ENCODE measurements around the gene RHEBL1. TPM values are rescaled to one million over a fixed set of nuclear protein-coding genes. Genes with fewer than 3 reads are reported as not detected.

RHEBL1 gene, protein sequence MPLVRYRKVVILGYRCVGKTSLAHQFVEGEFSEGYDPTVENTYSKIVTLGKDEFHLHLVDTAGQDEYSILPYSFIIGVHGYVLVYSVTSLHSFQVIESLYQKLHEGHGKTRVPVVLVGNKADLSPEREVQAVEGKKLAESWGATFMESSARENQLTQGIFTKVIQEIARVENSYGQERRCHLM
- 0.23 and 0.59 TPM in 2 replicates for total RNA-seq

GRCh38 chr12:49069507-49070346, at the start of gene RHEBL1:
Gene RHEBL1, minus strand, starts transcription at chr12:49069979. Its CDS starts 194 bp downstream, at chr12:49069785.

GRCh38 chr12:49110464-49111155, 40.8 kb upstream of the RHEBL1 start, which contains the start of gene LMBR1L:
Gene LMBR1L, minus strand, starts transcription at chr12:49110847. Its CDS starts 292 bp downstream, at chr12:49110555.

DNA sequence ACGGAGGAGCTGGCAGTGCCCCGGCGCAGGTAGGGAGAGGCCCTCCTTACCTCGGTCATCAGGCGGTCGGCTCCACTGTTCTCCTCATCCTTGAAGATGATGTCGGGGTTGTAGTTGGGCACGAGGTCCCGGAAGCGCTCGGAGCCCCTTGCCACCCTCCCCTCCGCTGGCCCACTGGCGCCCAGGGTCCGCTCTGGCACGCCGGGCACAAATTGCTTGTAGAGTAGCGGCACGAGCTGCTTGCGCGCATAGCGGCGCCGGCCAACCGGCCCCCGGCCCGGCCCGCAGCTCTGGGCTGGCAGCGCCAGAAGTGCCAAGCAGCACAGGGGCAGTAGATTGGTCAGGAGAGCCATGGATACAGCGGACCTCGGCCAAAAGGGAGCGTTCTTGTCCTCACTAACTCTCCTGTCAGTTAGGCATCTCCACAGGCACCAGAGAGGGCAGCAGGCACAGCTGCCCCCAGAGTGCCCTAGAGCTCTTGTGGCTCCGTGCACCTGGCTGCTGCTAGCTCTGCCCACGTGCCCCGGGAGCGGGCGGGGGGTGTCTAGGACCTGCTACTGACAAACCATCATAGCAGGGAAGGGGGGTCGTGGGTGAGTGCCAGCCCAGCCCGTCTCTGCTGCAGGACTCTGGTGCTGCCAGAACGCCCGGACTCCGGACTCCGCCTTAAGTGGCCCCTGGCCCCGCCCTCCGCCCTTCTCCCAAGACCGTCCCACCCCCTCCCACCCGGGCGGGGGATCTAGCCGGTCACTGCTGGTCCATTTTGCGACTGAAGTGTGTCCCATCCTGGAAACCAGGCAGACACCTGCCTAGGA, 24.6 kb upstream of the RHEBL1 start, which contains the start of gene DHH:
Gene DHH, minus strand, starts transcription at position 642 of the 815 bp plus-strand sequence. Its CDS starts 289 bp downstream, at position 353.

GRCh38 chr12:49060237-49061156, 9.3 kb downstream of the RHEBL1 start, which contains the start of gene KMT2D:
Gene KMT2D, minus strand, starts transcription at chr12:49060794. Its CDS starts 5,470 bp downstream, at chr12:49055324.

DNA sequence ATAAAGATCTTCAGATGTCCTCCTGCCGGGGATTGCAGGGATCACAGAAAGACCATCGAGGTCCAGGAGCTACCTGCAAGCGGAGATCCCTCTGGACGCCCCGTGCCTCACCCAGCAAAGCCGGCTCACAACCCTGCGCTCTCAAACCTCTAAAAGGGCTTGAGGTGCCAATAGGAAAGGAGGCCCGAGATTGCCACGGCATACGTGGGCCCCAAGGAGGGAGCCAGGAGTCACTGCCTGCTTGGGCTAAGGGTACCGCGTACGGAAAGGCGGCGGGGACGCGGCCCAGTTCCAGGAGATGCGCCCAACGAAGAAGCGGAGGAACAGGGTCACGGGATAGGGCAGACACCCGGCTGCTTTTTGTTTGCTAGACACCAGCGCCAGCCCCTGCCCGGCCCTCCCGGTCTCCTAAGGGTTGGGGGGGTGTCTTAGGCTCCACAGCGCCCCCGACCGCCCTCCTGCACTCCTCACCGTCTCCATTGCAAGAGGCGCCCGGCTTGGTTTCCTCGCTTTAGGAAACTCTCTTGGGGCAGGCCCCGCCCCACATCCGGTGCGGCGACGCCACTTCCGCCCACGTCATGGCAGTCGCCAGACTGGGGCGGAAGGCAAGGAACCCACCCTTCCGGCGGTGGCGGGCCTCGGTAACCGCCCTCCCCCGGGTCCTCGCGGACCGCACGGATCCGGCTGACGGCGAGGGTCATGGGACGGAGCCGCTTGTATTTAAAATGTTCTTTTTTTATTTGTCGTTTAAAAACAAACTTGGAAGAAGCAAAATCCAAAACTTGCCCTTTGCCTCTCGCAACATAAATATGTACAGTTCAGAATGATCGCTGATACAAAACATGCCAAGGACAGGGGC, 51.3 kb downstream of the RHEBL1 start, which contains the start of gene PRKAG1:
Gene PRKAG1, minus strand, starts transcription at position 516 of the 859 bp plus-strand sequence. Its CDS starts 36 bp downstream, at position 480.

Other genes with a start within 250 kb of the RHEBL1 start
- gene DDX23, start 217.8 kb downstream of the RHEBL1 start, total RNA-seq: 68.0 and 85.8 TPM in 2 replicates
- 0.26 and 0.30 TPM in 2 replicates for gene RND1, start 204.1 kb downstream of the RHEBL1 start, total RNA-seq
- 36.6 and 45.0 TPM in 2 replicates for gene FKBP11, start 144.5 kb downstream of the RHEBL1 start, total RNA-seq
- gene ARF3, start 112.5 kb downstream of the RHEBL1 start, total RNA-seq: 37.1 and 42.7 TPM in 2 replicates
- gene WNT10B, start 98.2 kb downstream of the RHEBL1 start, total RNA-seq: 0.17 TPM in 1 of 2 replicates, not detected in the other
- gene WNT1, start 91.7 kb downstream of the RHEBL1 start, total RNA-seq: not detected in 2 replicates
- 0.20 and 0.30 TPM in 2 replicates for gene DDN, start 70.6 kb downstream of the RHEBL1 start, total RNA-seq
- gene PRKAG1, start 51.2 kb downstream of the RHEBL1 start, total RNA-seq: 56.9 and 65.5 TPM in 2 replicates
- 63.9 and 73.0 TPM in 2 replicates for gene KMT2D, start 9.2 kb downstream of the RHEBL1 start, total RNA-seq
- 0.07 and 0.13 TPM in 2 replicates for gene DHH, start 24.8 kb upstream of the RHEBL1 start, total RNA-seq
- gene LMBR1L, start 40.9 kb upstream of the RHEBL1 start, total RNA-seq: 42.7 and 47.0 TPM in 2 replicates
- 945 and 1,479 TPM in 2 replicates for gene TUBA1B, start 61.4 kb upstream of the RHEBL1 start, total RNA-seq
- 495 and 558 TPM in 2 replicates for gene TUBA1A, start 119.1 kb upstream of the RHEBL1 start, total RNA-seq
- 303 and 344 TPM in 2 replicates for gene TUBA1C, start 195.1 kb upstream of the RHEBL1 start, total RNA-seq
- 0.33 and 1.9 TPM in 2 replicates for gene PRPH, start 225.2 kb upstream of the RHEBL1 start, total RNA-seq

All from smooth muscle cell of the pulmonary artery (primary cell).